ENCODE measurements around the gene ARSG. TPM values are rescaled to one million over a fixed set of nuclear protein-coding genes. Genes with fewer than 3 reads are reported as not detected.

The ARSG gene
- total and polyA plus RNA-seq, 2 donors (not counting 3 experiments of a cell fraction or from before 2014, with no cell fraction given): 3.9 to 7.0 TPM

DNA sequence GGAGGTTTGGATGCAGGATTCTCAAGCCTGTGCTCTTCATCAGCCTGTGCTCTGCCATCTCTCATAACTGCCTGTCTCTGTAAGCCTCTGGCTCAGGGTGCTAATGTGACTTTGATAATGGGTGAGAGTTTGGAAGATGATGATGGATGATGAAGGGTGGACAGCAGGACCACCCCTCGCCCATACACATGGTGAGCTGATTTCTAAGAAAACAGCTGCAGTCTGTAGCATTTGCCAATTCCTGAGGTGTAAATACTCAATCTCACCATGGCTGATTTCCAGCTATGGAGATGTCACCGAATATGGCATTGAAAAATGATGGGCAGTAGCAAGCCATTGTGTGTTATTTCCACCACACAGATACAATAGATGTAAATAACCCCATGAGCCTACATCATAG lies 74.2 kb downstream of the ARSG start:
- Histone ChIP-seq H3K36me3 (ENCODE audit: control insufficient read depth in 2 of 2, extremely low read depth in 1 of 2, insufficient read depth in 2 of 2, low read length in 2 of 2) (no peaks in the 10 kb centered on the region), H3K4me1 (ENCODE audit: control insufficient read depth, extremely low read depth, insufficient read depth, low read length) (no peaks in the 10 kb centered on the region), H2AFZ (ENCODE audit: low read depth, low read length) (no peak overlapping the region), H3K4me3 (replicated peaks in 1 of 3; ENCODE audit: insufficient read depth in 1 of 3, low read depth in 1 of 3, low read length in 3 of 3) (no peak overlapping the region), H4K20me1 (replicated peaks; ENCODE audit: control insufficient read depth, extremely low read depth, insufficient read depth, low read length) (no peaks in the 10 kb centered on the region), H3K9me3 (replicated peaks; ENCODE audit: control insufficient read depth, insufficient read depth, low read length) (no peaks in the 10 kb centered on the region), H3K27ac (ENCODE audit: insufficient read depth, low read depth, low read length) (no peak overlapping the region), H3K9ac (replicated peaks; ENCODE audit: extremely low read depth, insufficient read depth, low read length) (no peak overlapping the region), H3K4me2 (ENCODE audit: insufficient read depth, low read length) (no peak overlapping the region), H3K9me1 (replicated peaks; ENCODE audit: control insufficient read depth, extremely low read depth, insufficient read depth, low read length) (no peaks in the 10 kb centered on the region), H3K79me2 (ENCODE audit: control insufficient read depth, insufficient read depth, low read length) (no peaks in the 10 kb centered on the region), H3K27me3 (ENCODE audit: control insufficient read depth in 2 of 2, insufficient read depth in 2 of 2, low read length in 2 of 2) (no peaks in the 10 kb centered on the region)
- ChIA-PET CTCF (interaction anchor here (0.5 to 1.2 kb wide), 3 partner anchors 11 to 118 kb away, joined by 3 to 5 read pairs (median 4); no protein-coding TSS in a partner anchor), POLR2A (no interaction called here)
- TF ChIP-seq POLR2A (IDR thresholded peaks at IDR 0.05; ENCODE audit: low read depth, low read length): no peak
- no peak for TF ChIP-seq POLR2AphosphoS5 (IDR thresholded peaks at IDR 0.05; ENCODE audit: insufficient read depth, low read depth, low read length)
- TF ChIP-seq, protein P1, sequence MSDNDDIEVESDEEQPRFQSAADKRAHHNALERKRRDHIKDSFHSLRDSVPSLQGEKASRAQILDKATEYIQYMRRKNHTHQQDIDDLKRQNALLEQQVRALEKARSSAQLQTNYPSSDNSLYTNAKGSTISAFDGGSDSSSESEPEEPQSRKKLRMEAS (IDR thresholded peaks at IDR 0.05; ENCODE audit: insufficient read depth, insufficient read length): no peak
- TF ChIP-seq, protein P2, sequence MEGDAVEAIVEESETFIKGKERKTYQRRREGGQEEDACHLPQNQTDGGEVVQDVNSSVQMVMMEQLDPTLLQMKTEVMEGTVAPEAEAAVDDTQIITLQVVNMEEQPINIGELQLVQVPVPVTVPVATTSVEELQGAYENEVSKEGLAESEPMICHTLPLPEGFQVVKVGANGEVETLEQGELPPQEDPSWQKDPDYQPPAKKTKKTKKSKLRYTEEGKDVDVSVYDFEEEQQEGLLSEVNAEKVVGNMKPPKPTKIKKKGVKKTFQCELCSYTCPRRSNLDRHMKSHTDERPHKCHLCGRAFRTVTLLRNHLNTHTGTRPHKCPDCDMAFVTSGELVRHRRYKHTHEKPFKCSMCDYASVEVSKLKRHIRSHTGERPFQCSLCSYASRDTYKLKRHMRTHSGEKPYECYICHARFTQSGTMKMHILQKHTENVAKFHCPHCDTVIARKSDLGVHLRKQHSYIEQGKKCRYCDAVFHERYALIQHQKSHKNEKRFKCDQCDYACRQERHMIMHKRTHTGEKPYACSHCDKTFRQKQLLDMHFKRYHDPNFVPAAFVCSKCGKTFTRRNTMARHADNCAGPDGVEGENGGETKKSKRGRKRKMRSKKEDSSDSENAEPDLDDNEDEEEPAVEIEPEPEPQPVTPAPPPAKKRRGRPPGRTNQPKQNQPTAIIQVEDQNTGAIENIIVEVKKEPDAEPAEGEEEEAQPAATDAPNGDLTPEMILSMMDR (IDR thresholded peaks at IDR 0.05; ENCODE audit: extremely low read depth in 1 of 2, insufficient read depth in 1 of 2, low read depth in 1 of 2, low read length in 2 of 2): no peak
- no peak for TF ChIP-seq GATA2 (IDR thresholded peaks at IDR 0.05; ENCODE audit: insufficient read depth, insufficient read length, low read depth, low read length)
- no peak for TF ChIP-seq MYC (IDR thresholded peaks at IDR 0.05; ENCODE audit: low read depth, low read length)
- no peak for TF ChIP-seq FOS (IDR thresholded peaks at IDR 0.05; ENCODE audit: borderline replicate concordance, insufficient read depth, low read length)
- no peak for TF ChIP-seq EZH2 (IDR thresholded peaks at IDR 0.05; ENCODE audit: borderline replicate concordance, low read depth, low read length, severe bottlenecking)
- no peak for TF ChIP-seq JUN (IDR thresholded peaks at IDR 0.05; ENCODE audit: borderline replicate concordance, insufficient read depth, insufficient read length, low read depth)
- intact Hi-C loops (cut with micrococcal nuclease): no loop called here
- DNase-seq (ENCODE audit: low read depth, low spot score): no peak
- no peak for FAIRE-seq
- no TSS peak for BruUV-seq (replicated peaks)
- dilution Hi-C loops (cut with MboI; ENCODE audit: extremely low pct_ligation_motif_present, low sequenced_read_pairs): no loop called here
